GM19452 (cell line): ENCODE data around the gene FAM120A.

Experiments
- ATAC-seq: cut with Tn5 transposase; IDR thresholded peaks from one replicate; pipeline ENCODE4 v1.9.1; 2021; ENCODE audit not compliant: unreplicated experiment

The FAM120A gene

DNA sequence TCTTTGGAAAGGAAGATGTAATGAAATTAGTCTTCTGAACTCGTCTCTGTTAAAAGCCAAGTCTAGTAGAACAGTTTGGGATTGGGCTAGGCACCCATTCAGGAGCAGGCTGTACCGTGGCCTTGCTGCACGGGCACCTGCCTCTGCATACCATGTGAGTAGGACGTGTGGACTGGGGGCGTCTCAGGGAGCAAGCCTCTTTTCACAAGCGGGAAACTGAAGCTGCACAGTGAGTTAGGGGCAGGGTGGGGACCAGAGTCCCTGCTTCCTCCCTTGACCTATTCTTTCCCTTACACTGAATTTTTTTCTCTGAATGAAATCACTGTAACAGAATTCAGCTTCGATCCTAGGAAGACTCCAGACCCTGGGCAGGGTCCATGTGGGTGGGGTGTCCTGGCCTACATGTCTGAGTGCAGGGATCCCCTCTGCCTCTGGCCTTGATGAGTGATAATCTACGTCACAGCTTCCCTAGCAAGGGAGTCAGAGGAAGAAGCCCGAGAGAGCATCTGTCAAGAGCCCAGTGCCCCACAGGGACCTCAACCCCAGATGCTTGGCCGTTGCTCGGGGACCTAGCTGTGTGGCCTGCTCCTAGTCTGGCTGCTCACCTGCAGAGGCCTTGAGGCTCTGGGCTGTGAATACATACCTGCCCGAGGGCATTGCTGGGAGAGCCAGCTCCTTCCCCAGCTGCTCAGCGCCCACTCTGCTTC is 140.0 kb downstream of the FAM120A start:
- ATAC-seq: no peak

- ATAC-seq: no peak
These were observed 140.6 kb downstream of the FAM120A start for GRCh38 chr9:93592008-93592642.

DNA sequence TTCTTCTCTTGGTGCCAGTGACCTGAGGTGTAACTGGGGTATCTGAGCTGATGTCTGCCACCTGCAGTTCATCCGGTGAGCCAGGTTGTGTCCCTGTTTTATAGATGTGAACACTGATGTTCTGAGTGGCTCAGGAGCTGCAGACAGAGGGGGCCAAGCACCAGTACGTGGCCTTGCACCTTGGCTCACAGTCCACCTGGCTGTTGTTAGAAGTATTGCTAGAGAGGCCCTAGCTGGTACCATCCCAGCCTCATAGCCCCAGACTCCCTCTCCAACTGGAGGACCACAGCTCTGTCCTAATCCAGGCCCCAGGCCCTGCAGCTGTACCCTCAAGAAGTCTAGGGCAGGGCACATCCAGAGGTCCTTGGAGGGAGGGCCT is 141.1 kb downstream of the FAM120A start:
- no peak for ATAC-seq

GRCh38 chr9:93593144-93593658 is 141.7 kb downstream of the FAM120A start:
- ATAC-seq: no peak

GRCh38 chr9:93594041-93594756 is 142.7 kb downstream of the FAM120A start:
- ATAC-seq: no peak

DNA sequence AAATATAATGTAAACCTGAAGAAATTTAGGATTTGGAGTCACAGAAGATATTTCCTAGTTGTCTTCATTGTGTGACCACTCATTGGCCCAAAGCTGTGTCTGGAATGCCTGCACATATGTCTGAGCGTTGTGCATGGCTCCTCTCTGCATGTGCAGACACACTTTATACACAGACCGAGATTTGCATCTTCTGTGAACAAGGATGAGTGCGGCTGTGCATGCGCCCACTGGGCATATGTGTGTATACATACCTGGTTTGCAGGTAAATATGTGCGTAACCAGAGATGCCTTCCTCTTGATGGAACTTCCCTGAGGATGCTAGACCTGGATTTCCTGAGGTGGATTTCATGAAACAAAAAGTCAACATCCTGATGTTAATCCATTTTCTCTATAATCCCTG is 144.0 kb downstream of the FAM120A start:
- ATAC-seq: no peak

DNA sequence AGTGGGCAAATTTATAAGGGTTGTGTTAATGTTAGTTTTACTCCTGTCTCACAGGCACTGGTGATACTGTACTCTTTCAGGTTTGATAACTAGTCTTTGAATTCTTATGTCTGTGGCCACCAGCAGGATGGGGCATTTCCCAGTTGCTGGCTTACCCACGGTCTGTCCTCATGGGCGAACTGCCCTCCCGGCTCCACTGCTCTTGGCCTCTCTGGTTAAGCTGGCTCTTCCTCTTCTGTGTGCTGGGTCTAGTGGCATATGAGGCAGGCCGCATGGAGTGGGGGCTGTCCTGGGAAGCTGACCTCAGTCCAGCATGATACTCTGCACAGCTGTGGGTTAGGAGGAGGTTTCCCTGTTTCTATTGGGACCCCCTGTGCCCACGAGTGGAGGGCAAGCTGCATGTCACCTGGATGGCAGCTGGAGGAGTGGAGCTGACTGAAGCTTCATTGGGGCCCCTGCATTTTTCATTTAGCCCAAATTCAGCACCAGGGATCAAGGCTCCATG is 144.4 kb downstream of the FAM120A start:
- no peak for ATAC-seq

- no peak for ATAC-seq
These were observed 144.9 kb downstream of the FAM120A start for GRCh38 chr9:93596399-93596798.

DNA sequence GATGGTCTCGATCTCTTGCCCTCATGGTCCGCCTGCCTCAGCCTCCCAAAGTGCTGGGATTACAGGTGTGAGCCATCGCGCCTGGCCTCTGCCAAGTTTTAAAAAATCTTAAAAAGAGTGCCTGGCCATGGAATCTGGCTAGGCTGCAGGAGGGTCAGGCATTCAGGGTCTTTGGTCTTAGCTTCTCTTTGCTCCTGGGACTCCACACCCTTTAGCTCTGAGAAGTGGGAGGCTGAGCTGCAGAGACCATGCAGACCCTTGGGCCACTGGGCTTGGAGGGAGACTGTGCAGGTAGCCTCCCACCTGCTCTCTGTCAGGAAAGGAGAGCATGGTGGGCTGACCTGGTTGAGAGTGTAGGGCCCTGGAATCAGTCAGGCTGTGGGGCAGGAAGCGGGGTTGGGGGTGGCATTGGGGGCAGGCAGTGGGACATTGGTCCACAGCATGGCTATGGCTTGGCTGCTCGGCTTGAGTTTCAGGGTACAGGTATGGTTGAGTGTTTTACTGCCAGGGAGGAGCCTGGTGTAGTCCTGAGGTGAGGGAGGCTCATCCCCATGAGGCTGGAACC is 145.7 kb downstream of the FAM120A start:
- no peak for ATAC-seq

DNA sequence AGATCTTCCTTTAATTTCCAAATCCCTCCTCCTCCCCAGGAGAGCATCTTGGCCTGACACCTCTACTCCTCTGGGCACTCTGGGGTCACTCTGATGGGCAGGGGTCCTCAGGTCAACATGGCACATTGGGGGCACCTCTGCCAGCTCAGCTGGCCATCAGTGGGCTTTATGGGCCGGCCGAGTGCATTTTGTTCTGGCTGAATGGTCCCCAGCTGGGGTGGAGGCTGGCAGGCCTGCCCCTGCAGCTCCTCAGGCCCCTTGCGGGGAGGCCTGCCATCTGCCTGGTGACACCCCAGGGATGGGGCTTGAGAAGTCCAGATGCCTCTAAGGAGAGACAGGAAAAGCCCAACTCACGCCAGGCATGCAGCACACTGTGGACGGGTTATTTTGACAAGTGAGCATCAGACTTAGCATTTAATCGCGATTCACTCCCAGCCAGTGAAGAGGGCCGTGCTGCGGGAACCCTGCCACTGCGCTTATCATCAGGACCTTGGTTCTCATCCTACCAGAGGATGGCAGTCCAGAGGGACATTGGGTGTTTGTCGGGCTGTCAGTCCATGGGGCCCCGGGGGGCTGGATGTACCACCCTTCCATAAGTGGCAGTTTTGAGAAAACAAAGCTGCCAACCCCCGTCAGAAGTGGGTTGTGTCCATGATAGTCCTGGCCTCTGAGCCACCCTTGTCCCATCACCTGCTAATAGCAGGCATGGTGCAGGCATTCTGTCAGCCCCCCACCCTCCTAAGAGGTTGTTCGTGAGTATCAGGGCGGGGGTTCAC is 146.6 kb downstream of the FAM120A start:
- ATAC-seq: no peak

DNA sequence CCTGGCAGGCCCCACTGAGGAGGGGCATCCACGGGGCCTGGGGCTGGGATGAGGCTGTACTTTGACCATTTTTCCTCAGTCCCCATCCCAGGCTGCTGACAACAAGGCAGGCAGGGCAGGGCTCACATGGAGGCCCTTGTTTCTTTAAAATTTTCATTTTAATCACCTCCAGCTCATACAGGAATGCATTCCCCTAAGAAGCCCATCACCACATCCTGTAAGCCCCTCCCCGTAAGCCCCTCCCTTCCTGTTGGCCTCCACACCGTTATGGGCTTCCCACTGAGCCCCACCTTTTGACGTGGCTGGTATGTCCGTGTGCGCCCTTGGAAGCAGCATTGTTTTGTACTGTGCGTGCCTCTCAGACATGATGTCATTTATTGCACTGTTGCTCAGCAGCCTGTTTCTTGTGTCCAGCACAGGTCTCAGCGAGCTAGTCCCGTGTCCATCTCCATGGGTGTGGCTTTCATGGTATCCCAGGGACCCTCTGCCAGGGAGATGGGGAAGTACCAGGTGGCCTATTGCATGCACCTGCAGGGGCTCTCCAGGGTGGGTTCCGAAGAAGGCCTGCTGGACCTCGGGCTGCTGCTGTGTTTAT is 147.3 kb downstream of the FAM120A start:
- no peak for ATAC-seq

DNA sequence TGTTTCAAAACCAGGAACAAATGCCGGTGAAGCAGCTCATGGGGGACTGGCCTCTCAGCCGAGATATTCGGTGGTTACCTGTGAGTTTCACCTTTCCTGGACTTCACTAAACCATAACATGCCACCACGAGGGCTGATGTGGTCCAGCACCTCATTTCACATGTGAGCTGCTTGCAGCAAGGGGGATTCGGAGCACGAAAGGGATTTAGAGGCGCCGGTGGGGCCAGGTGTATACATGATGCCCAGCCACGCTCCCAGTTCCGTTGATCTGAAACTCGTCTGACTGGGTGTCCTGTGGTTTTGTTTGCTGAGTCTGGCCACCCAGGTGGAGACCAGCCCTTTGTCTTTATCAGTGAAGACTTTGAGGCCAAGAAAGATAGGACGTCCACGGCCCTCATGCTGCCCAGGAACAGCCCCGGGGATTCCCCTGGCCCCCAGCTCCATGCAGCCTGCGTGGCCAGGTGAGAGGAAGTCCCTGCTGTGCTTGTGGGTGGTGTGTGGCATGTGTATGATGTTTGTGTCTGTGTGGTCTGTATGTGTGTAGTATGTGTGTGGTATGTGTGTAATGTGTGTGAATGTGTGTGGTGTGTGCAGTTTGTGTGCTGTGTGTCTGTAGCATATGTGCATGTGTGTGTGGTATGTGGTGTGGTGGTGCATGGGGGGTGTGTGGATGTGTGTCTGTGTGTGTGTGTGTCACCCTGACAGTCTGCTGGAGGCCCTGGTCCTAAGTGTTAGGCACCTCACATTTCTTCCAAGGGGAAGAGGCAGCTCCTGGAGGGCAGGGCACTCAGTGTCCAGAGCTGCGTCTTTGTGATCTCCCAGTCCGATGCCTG is 148.3 kb downstream of the FAM120A start:
- no peak for ATAC-seq

GRCh38 chr9:93600504-93600903 is 149.0 kb downstream of the FAM120A start:
- ATAC-seq: no peak

DNA sequence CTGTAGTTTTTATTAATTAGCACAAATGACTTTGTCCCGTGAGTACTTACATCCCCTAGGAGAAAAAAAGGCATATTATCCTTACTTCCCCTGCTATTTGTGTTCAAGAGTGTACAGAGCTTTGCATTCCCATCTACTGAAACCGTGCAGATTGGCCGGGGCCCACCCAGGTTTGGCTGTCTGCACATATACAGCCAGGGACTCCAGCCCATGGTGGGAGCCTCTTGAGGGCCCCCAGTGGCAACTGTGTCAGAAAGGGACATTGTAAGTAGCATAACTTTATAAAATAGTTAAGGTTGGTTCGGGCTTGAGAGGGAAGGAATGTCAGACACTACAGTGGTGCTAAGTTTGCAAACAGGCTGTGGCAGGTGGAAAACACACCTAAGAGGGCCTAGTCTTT is 149.6 kb downstream of the FAM120A start:
- no peak for ATAC-seq

DNA sequence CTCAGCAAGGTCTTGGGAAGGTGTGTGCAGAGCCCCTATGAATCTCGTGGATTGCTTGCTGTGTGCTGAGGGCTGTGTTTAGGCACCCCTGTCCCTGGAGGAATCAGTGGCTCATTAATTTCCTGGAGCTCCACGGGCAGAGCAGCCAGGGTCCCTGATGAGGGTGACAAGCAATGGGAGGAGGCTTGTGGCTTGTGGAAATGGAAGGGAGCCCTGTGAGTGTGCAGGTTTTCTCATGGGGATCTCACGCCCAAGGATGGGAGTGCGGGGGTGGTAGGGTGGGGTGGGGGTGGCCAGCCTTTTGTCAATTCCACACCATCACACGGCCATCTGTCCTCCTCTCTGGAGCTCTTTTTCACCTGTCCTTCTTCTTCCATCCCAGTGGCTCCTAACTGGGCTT is 150.2 kb downstream of the FAM120A start:
- no peak for ATAC-seq

- ATAC-seq: no peak
These were observed 151.5 kb downstream of the FAM120A start for GRCh38 chr9:93603011-93603410.

DNA sequence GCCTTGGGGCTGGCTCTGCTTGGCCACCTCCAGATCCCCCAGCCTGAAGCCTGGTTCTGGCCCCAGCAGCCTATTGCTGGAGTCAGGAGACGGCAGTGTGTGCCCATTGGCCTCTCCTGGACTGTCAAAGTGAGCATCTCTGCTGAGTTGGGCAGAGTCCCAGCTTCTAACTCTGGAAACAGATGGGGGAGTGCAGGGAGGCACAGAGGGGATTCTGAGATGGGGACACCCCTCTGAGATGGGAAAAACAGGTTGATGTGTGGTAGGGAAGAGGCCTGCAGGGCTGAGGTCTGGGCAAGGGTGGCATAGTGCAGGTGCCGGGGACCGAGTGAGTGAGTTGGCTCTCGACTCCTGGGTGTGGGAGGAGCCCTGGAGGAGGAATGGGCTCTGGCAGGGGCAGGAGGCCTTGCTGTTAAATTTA is 152.4 kb downstream of the FAM120A start:
- ATAC-seq: no peak

- ATAC-seq: no peak
These were observed 154.7 kb downstream of the FAM120A start for GRCh38 chr9:93606187-93606586.

DNA sequence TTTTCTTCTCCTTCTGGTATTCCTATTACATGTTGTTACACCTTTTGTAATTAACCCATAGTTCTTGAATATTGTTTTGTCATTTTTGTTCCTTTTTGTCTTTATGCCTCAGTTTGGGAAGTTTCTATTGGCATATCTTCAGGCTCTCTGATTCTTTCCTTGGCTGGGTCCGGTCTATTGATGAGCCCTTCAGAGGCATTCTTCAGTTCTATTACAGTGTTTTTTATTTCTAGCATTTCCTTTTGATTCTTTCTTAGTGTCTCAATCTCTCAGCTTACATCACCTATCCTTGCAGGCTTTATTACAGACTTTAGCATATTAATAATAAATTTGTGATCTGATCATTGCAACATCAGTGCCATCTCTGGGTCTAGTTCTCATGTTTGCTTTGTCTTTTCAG is 158.7 kb downstream of the FAM120A start:
- ATAC-seq: no peak
